Ectodermal cell (in vitro differentiated cells): ENCODE data around the gene NDUFA8.
"Not testable (repeated sequence)": the region's sequence is repeated elsewhere in the genome, so short reads cannot be mapped to it uniquely, and the experiment has no call there.

Source experiments
- H3K27ac ChIP-seq: 2 replicates; pipeline ENCODE4 v1.7.0; 2013; ENCODE audit warnings: mild to moderate bottlenecking, low read depth, low read length; ENCODE audit not compliant: insufficient read depth, poor library complexity, severe bottlenecking
- H3K27me3 ChIP-seq: 2 replicates; pipeline ENCODE4 v1.7.0; 2013; ENCODE audit warnings: mild to moderate bottlenecking, low read length; ENCODE audit not compliant: insufficient read depth, control insufficient read depth, poor library complexity, severe bottlenecking
- H3K36me3 ChIP-seq: one replicate; pipeline ENCODE4 v1.7.0; 2013; ENCODE audit warnings: low read length; ENCODE audit not compliant: control insufficient read depth, insufficient read depth
- H3K4me1 ChIP-seq: one replicate; pipeline ENCODE4 v1.7.0; 2013; ENCODE audit warnings: low read length; ENCODE audit not compliant: control insufficient read depth, insufficient read depth
- H3K4me3 ChIP-seq: 2 replicates; pipeline ENCODE4 v1.7.0; 2013; ENCODE audit warnings: low read depth, low read length, control low read depth; ENCODE audit not compliant: insufficient read depth
- H3K9me3 ChIP-seq: 2 replicates; pipeline ENCODE4 v1.7.0; 2013; ENCODE audit warnings: mild to moderate bottlenecking, low read length, moderate library complexity; ENCODE audit not compliant: control insufficient read depth
- WGBS, 2 experiments: methylation state at CpG; one replicate each; pipeline ENCODE4 v1.1.7; 2013; ENCODE audit warnings: missing lambda C conversion rate in 2 of 2; 5-methylcytosine and 5-hydroxymethylcytosine counted together

NDUFA8 gene

DNA sequence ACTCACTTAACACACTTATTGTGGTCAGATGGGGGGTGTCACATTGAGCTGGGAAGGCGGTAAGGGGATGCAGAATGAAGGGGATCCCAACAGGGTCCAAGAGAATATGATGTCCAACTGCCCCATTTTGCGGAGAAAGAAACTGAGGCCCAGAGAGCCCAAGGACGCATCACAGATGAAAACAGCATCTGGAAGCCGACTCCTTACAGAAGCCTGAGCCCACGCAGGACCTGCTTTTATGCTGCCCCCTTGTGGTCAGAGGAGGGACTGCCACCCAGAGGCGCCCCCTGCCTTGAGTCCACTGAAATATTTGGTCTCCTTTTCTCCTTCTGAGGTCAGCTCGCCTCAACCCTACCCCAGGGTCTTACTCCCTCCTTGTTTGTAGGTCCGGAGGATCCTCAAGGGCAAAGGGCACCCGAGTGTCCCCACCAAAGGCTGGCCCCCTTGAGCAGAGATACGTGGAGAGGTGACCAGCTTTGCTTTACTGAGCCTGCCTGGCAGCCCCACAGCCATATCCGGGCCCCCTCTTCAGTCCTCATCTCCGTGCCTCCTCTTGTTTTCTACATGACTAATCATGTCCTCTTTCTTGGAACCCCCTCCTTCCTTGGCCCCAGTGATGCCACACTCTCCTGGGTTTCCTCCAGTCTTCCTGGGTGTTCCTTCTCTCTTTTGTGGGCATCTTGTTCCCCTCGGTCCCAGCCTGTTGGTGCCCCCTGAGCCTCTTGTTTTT, 36.5 kb downstream of the NDUFA8 start:
- Histone ChIP-seq H3K27ac (no peak overlapping the region), H3K4me1 (peaks cover 10% of the 10 kb centered on the region), H3K27me3 (peaks cover 31% of the 10 kb centered on the region), H3K9me3 (no peaks in the 10 kb centered on the region), H3K36me3 (no peaks in the 10 kb centered on the region), H3K4me3 (no peak overlapping the region)
- WGBS, 2 experiments: 42% methylated on average over 13 of the region's 13 CpGs

DNA sequence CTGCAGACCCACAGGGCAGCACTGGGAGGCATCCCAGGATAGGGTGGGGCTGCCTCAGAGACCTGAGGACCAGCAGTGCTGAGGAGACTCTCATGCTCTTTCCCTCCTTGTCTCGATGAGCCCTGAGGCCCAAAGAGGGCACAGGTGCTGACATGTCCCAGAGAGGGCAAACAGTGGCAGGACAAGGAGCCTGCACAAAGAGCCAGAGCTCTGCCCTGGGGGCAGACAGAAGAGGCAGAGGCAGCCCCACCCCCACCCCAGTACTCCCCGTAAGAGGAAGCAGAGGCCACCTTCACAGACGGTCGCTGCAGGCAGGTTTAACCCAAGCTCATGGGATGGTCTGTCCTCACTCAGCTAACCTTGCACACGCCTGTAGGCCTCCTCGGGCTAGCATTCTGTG, 37.1 kb downstream of the NDUFA8 start:
- Histone ChIP-seq H3K9me3 (no peaks in the 10 kb centered on the region), H3K4me3 (no peak overlapping the region), H3K27ac (no peak overlapping the region), H3K4me1 (peaks cover 10% of the 10 kb centered on the region), H3K27me3 (peaks cover 28% of the 10 kb centered on the region), H3K36me3 (no peaks in the 10 kb centered on the region)
- 63 to 67% methylated on average over 6 of the region's 6 CpGs for WGBS, 2 experiments

DNA sequence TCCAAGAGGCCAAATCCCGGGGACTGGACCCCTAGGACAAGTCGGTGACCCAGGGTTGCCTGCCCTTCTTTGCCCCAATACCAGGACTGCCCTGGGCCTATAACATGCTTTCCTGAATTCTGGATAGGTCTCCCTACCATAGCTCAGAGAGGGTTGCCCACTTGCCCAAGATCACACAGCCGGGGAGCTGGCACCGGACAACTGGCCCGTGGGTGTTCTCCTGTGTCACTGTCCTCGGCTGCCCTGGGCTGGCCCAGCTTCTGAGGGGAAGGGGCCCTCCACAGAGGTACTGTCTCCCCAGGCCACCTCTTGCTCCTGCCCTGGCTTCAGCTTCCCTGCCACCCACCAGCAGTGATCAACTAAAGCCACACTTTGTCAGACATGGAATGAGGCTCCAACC, 37.6 kb downstream of the NDUFA8 start:
- WGBS, 2 experiments: 92% methylated on average over 6 of the region's 6 CpGs
- Histone ChIP-seq H3K9me3 (no peaks in the 10 kb centered on the region), H3K27me3 (peaks cover 23% of the 10 kb centered on the region), H3K36me3 (no peaks in the 10 kb centered on the region), H3K4me1 (peaks cover 10% of the 10 kb centered on the region), H3K27ac (no peak overlapping the region), H3K4me3 (no peak overlapping the region)

DNA sequence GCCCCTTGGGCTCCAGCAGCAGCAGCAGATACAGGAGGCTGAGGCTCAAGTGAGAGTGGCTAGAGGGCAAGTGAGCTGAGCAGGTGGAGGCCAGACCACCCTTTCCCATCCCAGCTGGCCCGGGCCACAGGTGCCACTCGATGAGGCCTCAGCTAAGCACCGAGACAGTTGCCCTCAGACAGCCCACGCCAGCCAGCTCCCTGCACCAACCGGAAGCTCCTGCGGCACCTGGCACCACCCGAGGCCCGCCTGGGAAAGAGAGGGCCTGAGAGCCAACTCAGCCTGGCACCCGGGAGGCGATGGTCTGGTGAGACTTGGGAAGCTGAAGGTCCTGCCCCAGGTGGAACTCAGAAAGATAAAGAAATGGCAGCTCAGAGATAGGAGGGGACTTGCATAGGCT, 38.2 kb downstream of the NDUFA8 start:
- peaks cover 17% of the 10 kb centered on the region for H3K27me3 ChIP-seq
- H3K4me3 ChIP-seq: no peak overlapping the region
- H3K4me1 ChIP-seq: peaks cover 10% of the 10 kb centered on the region
- no peaks in the 10 kb centered on the region for H3K36me3 ChIP-seq
- H3K27ac ChIP-seq: no peak overlapping the region
- no peaks in the 10 kb centered on the region for H3K9me3 ChIP-seq
- 94 to 96% methylated on average over 10 of the region's 10 CpGs for WGBS, 2 experiments

DNA sequence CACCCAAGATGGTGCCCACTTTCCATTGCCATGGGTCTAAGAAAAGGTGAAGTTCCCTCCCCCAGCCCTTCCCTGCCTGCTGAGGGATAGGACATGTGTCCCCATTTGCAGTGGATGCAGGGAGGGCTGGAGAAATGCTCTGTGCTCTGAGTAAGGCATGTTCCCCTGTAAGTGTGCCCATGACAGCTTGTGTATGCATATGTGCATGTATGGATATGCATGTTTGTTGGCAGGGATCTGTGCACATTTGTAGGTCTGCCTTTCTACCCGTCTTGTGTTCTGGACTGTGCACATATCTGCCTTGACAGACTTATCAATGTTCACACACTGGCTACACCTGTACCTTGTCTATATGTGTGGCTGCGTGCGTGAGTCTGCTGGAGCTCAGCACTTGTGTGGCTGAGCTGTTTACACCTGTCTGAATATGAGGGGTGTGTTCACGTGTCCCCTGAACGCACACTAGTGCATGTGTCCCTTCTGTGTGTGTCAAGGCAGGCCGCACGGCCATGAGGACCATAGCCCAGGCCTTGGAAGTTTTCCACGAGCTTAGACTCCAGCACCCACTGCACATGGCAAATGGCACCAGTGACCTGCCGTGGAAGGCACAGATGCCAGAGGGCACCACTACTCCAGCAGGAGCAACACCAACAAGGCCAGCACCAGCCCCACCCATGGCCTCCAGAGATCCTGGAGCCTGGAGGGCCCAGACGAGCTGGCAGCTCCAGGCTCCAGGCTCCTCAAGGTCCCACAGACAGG, 39.1 kb downstream of the NDUFA8 start:
- WGBS, 2 experiments: 81 to 83% methylated on average over 10 of the region's 10 CpGs
- no peak overlapping the region for H3K4me3 ChIP-seq
- no peaks in the 10 kb centered on the region for H3K36me3 ChIP-seq
- H3K9me3 ChIP-seq: no peaks in the 10 kb centered on the region
- peaks cover 10% of the 10 kb centered on the region for H3K4me1 ChIP-seq
- no peak overlapping the region for H3K27ac ChIP-seq
- H3K27me3 ChIP-seq: peaks cover 8% of the 10 kb centered on the region

DNA sequence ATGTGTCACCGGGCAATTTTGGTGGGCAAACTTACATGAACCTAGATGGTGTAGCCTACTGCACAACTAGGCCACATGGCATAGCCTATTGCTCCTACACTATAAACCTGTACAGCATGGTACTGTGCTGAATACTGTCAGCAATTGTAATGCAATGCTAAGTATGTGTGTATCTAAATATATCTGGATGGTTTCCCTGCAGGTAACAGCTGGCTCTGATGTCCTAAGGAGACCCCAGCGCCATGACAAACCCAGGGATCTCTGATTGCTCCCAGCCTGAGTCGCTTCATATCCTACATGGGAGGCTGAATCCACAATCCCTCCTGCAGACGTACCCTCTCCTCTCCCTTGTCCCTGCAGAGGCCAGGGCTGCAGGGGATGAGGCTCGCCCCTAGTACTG, 39.9 kb downstream of the NDUFA8 start:
- Histone ChIP-seq H3K27me3 (peaks cover 2% of the 10 kb centered on the region), H3K27ac (no peak overlapping the region), H3K4me3 (no peak overlapping the region), H3K9me3 (no peaks in the 10 kb centered on the region), H3K36me3 (no peaks in the 10 kb centered on the region), H3K4me1 (peaks cover 12% of the 10 kb centered on the region)
- 90 to 92% methylated on average over 5 of the region's 5 CpGs for WGBS, 2 experiments

DNA sequence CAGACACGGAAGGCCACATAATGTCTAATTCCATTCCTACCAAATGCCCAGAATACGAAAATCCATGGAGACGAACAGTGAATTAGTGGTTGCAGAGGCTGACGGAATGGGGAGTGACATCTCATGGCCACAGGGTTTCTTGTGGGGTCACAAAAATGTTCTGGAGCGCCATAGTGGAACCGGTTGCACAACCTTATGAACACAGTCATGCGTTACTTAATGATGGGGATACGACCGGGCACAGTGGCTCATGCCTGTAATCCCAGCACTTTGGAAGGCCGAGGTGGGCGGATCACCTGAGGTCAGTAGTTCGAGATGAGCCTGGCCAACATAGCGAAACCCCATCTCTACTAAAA, 40.4 kb downstream of the NDUFA8 start:
- no peaks in the 10 kb centered on the region for H3K36me3 ChIP-seq
- no peaks in the 10 kb centered on the region for H3K27me3 ChIP-seq
- no peak overlapping the region for H3K27ac ChIP-seq
- no peak overlapping the region for H3K4me3 ChIP-seq
- WGBS, 2 experiments: 89 to 94% methylated on average over 13 of the region's 13 CpGs
- peaks cover 12% of the 10 kb centered on the region for H3K4me1 ChIP-seq
- H3K9me3 ChIP-seq: no peaks in the 10 kb centered on the region

DNA sequence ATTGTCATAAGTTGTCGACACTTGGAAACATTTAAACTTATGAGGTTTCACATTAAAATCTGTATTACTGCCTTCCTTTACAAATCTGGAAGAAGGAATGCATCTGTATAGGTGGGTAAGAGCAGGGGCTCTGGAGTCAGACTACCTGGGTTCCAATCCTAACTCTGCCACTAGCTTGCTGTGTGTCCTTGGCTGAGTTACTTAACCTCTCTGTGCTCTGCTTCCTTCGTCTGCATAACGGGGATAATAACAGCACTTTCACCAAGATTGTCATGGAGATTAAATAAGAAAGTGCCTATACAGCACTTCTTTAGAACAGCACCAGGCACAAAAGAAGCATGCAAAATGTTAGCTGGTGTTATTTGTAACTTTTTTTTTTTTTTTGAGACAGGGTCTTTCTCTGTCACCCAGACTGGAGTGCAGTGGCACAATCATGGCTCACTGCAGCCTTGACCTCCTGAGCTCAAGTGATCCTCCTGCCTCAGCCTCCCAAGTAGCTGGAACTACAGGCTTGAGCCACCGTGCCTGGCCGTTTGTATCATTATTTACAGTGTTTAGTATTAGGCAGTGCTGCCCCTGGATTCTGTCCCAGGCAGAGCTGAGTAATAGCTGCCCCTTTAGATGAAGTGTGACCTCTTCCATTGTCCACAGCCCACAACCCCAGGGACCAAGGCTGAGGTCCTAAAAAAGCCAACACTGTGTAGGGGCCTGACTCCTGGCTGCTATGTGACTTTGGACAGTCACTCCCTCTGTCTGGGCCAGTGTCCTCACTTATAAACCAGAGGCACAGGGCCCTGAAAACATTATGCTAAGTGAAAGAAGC, 41.0 kb downstream of the NDUFA8 start:
- H3K9me3 ChIP-seq: no peaks in the 10 kb centered on the region
- no peaks in the 10 kb centered on the region for H3K27me3 ChIP-seq
- H3K27ac ChIP-seq: no peak overlapping the region
- H3K4me1 ChIP-seq: peaks cover 17% of the 10 kb centered on the region
- no peak overlapping the region for H3K4me3 ChIP-seq
- WGBS, 2 experiments: 93 to 94% methylated on average over 5 of the region's 5 CpGs
- H3K36me3 ChIP-seq: no peaks in the 10 kb centered on the region

DNA sequence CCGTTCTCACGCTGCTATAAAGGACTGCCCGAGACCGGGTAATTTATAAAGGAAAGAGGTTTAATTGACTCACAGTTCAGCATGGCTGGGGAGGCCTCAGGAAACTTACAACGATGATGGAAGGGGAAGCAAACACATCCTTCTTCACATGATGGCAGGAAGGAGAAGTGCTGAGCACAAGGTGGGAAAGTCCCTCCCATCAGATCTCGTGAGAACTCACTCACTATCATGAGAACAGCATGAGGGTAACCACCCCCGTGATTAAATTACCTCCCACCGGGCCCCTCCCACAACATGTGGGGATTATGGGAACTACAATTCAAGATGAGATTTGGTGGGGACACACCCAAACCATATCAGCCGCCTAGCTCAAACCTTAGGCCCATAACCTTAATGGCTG, 42.3 kb downstream of the NDUFA8 start:
- not testable (repeated sequence) for H3K4me3 ChIP-seq, H3K27me3 ChIP-seq, H3K27ac ChIP-seq, H3K36me3 ChIP-seq, H3K9me3 ChIP-seq
- WGBS, 2 experiments: 91 to 93% methylated on average over 8 to 9 of the region's 9 CpGs
- H3K4me1 ChIP-seq: peaks cover 21% of the 10 kb centered on the region
